GM12878 (cell line): Measurements from ENCODE around the gene SPPL3. TPM values are rescaled to one million over a fixed set of nuclear protein-coding genes. Genes with fewer than 3 reads are reported as not detected.
A peak's percentile ranks its signal among the peaks of the same experiment; 100 is the strongest.

ENCODE experiments used
- CHD4 ChIP-seq: fragments of 200-600 bp; sonication (generic); IDR thresholded peaks from 2 replicates; pipeline ENCODE4 v1.6.1; 2016; ENCODE audit warnings: mild to moderate bottlenecking
- CREB1 ChIP-seq: IDR thresholded peaks from 2 replicates; pipeline ENCODE4 v1.6.1; 2012; ENCODE audit warnings: low read depth, mild to moderate bottlenecking, inconsistent platforms
- DPF2 ChIP-seq: fragments of 450-650 bp; IDR thresholded peaks from 2 replicates; pipeline ENCODE4 v1.6.1; 2017; ENCODE audit warnings: mild to moderate bottlenecking
- NR2C2 ChIP-seq: IDR thresholded peaks from 2 replicates; pipeline ENCODE4 v1.6.1; 2011; ENCODE audit warnings: borderline replicate concordance, low read depth; ENCODE audit not compliant: control insufficient read depth, insufficient read length
- NR2F1 ChIP-seq: fragments of 450-650 bp; conservative IDR thresholded peaks from 2 replicates; pipeline ENCODE4 v1.6.1; 2017; ENCODE audit warnings: mild to moderate bottlenecking
- PKNOX1 ChIP-seq: fragments of 450-650 bp; IDR thresholded peaks from 2 replicates; pipeline ENCODE4 v1.6.1; 2016; ENCODE audit warnings: mild to moderate bottlenecking
- PML ChIP-seq: IDR thresholded peaks from 2 replicates; pipeline ENCODE4 v1.6.1; 2012; ENCODE audit warnings: low read length, inconsistent platforms
- POLR2AphosphoS2 ChIP-seq: IDR thresholded peaks from 2 replicates; pipeline ENCODE4 v1.6.1; 2011; ENCODE audit warnings: low read depth, mild to moderate bottlenecking, low read length, improper control_type of control experiment, moderate library complexity
- RCOR1 ChIP-seq: conservative IDR thresholded peaks from 2 replicates; pipeline ENCODE4 v1.6.1; 2012; ENCODE audit warnings: low read depth, low read length, improper control_type of control experiment
- SMAD5 ChIP-seq: IDR thresholded peaks from 2 replicates; pipeline ENCODE4 v1.6.1; 2016; ENCODE audit warnings: antibody characterized with exemption, low read depth
- STAT1 ChIP-seq: fragments of 450-650 bp; conservative IDR thresholded peaks from 2 replicates; pipeline ENCODE4 v1.6.1; 2014; ENCODE audit warnings: antibody characterized with exemption, mild to moderate bottlenecking
- YY1 ChIP-seq: IDR thresholded peaks from 2 replicates; pipeline ENCODE4 v1.6.1; 2011; ENCODE audit warnings: low read depth, mild to moderate bottlenecking, low read length
- ZNF687 ChIP-seq: fragments of 450-650 bp; IDR thresholded peaks from 2 replicates; pipeline ENCODE4 v1.6.1; 2017; ENCODE audit warnings: mild to moderate bottlenecking, moderate library complexity
- polyA plus RNA-seq, 11 experiments: library from polyadenylated mRNA; depleted of rRNA in 4 of 11; unstranded in 6 of 11; stranded (reverse) in 5 of 11; fragments of >200 nt; fragmentation: Nextera tagmentation in 4 of 11; fragmentation: Illumina TruSeq in 1 of 11; extraction: Ambion mirVana in 4 of 11; extraction: Trizol in 1 of 11; gene quantifications; 1 replicate in 1 of 11; 2 replicates in 10 of 11; pipeline versions ENCODE4 v1.2.1 to v1.2.3, GENCODE V29; 2011 to 2016; ENCODE audit warnings: inconsistent platforms in 2 of 11, missing spikeins in 2 of 11, low read depth in 1 of 11
- total RNA-seq, 4 experiments: library from RNA; depleted of rRNA in 3 of 4; stranded (reverse); fragments of >200 nt in 3 of 4; fragmentation: Illumina TruSeq in 1 of 4; extraction: Trizol in 1 of 4; gene quantifications; 2 replicates each; pipeline versions ENCODE4 v1.2.1 to v1.2.3, GENCODE V29; 2013 to 2021

The SPPL3 gene
- total and polyA plus RNA-seq, 10 of the 15 experiments (the other 5 are each of a cell fraction or from before 2014, with no cell fraction given), result 4.3 to 45.5 (median 11.7) TPM

GRCh38 chr12:120725659-120726509, 178.3 kb downstream of the SPPL3 start, which contains the start of gene ACADS (continued):
- TF ChIP-seq PML, result no peak
- TF ChIP-seq DPF2, result peak; percentile 54; the same call in 1 of the 2 replicates
- TF ChIP-seq CHD4, result no peak
- no peak for TF ChIP-seq PKNOX1
- TF ChIP-seq SMAD5, result no peak
- TF ChIP-seq POLR2AphosphoS2, result 0 out of 2 replicates have a peak, but pooled peaks have one; percentile 35
- TF ChIP-seq NR2F1, result peak; percentile 66
- TF ChIP-seq ZNF687, result 0 out of 2 replicates have a peak, but pooled peaks have one; percentile 67
- no peak for TF ChIP-seq RCOR1
- no peak for TF ChIP-seq NR2C2
- no peak for TF ChIP-seq STAT1
- peak; percentile 87 for TF ChIP-seq YY1
- 0 out of 2 replicates have a peak, but pooled peaks have one; percentile 42 for TF ChIP-seq CREB1
